Body of pancreas (tissue), 4 donors: ENCODE measurements around the gene LIN9. TPM values are rescaled to one million over a fixed set of nuclear protein-coding genes. Genes with fewer than 3 reads are reported as not detected.

Experiments
- ATAC-seq: fragments of 150-250 bp; one replicate; pipeline ENCODE4 v1.9.1; 2016
- DNase-seq, 4 donors: peaks; one replicate each; pipeline ENCODE4 v3.0.0-alpha.2; 2019
- H3K27ac ChIP-seq, 4 donors: fragments of 200-600 bp; sonication (generic); 1 replicate in 3 of 4; 2 replicates in 1 of 4; pipeline versions ENCODE4 v1.5.1 to v1.6.1; 2016 to 2019; ENCODE audit warnings: mild to moderate bottlenecking in 1 of 4, mixed read lengths in 1 of 4, moderate library complexity in 1 of 4
- H3K27me3 ChIP-seq, 2 donors: fragments of 200-600 bp; sonication (generic); one replicate each; pipeline ENCODE4 v1.6.0; 2016; ENCODE audit warnings: mild to moderate bottlenecking in 1 of 2
- H3K36me3 ChIP-seq, 2 donors: fragments of 200-600 bp; sonication (generic); replicated peaks in 1 of 2; 2 replicates each; pipeline ENCODE4 v1.5.1; 2016; ENCODE audit warnings: low read depth in 2 of 2; ENCODE audit not compliant: insufficient read depth in 1 of 2
- H3K4me1 ChIP-seq: fragments of 200-600 bp; sonication (generic); one replicate; pipeline ENCODE4 v1.6.0; 2016
- H3K4me3 ChIP-seq, 2 donors: fragments of 200-600 bp; sonication (generic); 1 replicate in 1 of 2; 2 replicates in 1 of 2; pipeline ENCODE4 v1.5.1; 2016 to 2019
- H3K9me3 ChIP-seq, 3 donors: fragments of 200-600 bp; sonication (generic); 1 replicate in 2 of 3; 2 replicates in 1 of 3; pipeline ENCODE4 v1.5.1; 2016
- POLR2A ChIP-seq, 3 donors: fragments of 450-650 bp; IDR thresholded peaks; one replicate each; pipeline ENCODE4 v1.6.1; 2016; ENCODE audit warnings: antibody characterized with exemption in 3 of 3, mild to moderate bottlenecking in 2 of 3
- WGBS, 2 donors: methylation state at CpG; one replicate each; pipeline ENCODE4 v1.1.5; 2017; 5-methylcytosine and 5-hydroxymethylcytosine counted together
- intact Hi-C: fragments of 100-400 bp; cut with DNase I; formaldehyde crosslinking; loops from one replicate; pipeline ENCODE4 v1.15.1; 2023
- total RNA-seq, 2 donors: library from RNA; depleted of rRNA; stranded (reverse); fragments of >200 nt; gene quantifications; one replicate each; pipeline ENCODE4 v1.1.0, GENCODE V29; 2016
- TF ChIP-seq, protein P1 (sequence below), 7 experiments: fragments of 450-650 bp in 4 of 7; fragments of 200-600 bp in 3 of 7; sonication (generic) in 3 of 7; IDR thresholded peaks; one replicate each; pipeline ENCODE4 v1.5.1; 2016 to 2019; ENCODE audit warnings: antibody characterized with exemption in 7 of 7

Gene LIN9
- total RNA-seq, 2 donors from 2014 or later: 0.52 to 2.3 TPM

DNA sequence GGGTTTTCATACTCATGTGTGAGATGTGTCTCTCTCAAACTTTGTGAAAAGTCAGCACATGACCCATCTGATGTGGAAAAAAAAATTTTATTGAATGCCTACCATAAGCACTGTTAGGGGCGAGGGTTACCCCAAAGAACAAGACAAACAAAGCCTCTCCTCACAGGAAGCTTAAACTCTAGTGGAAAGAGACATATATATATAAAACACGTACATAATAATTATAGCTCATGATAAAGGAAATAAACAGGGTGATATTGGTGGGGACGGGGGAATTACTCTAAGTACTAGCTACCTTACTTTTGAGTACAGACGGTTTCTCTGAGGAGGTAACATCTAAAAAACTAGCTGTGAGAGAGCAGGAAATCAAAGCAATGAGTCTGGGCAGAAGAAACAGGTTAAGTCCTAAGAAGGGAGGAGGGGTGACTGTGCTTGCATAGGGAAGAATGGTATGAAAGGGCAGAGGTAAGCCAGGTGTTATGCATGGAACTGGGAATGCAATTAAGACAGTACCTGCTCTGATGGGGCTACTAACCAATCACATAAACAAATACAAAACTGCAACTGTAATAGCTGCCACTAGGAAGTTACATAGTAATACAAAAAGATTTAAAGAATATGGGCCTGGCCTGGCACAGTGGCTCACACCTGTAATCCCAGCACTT, 4.5 kb downstream of the LIN9 start:
- Histone ChIP-seq H3K9me3 (no peaks in the 10 kb centered on the region), H3K27me3 (no peaks in the 10 kb centered on the region), H3K27ac (no peak overlapping the region), H3K36me3 (no peaks in the 10 kb centered on the region), H3K4me3 (no peak overlapping the region), H3K4me1 (peaks cover 10% of the 10 kb centered on the region)
- no peak for ATAC-seq
- intact Hi-C loops: no loop called here
- no peak for TF ChIP-seq POLR2A (IDR thresholded peaks at IDR 0.05)
- TF ChIP-seq, protein P1, sequence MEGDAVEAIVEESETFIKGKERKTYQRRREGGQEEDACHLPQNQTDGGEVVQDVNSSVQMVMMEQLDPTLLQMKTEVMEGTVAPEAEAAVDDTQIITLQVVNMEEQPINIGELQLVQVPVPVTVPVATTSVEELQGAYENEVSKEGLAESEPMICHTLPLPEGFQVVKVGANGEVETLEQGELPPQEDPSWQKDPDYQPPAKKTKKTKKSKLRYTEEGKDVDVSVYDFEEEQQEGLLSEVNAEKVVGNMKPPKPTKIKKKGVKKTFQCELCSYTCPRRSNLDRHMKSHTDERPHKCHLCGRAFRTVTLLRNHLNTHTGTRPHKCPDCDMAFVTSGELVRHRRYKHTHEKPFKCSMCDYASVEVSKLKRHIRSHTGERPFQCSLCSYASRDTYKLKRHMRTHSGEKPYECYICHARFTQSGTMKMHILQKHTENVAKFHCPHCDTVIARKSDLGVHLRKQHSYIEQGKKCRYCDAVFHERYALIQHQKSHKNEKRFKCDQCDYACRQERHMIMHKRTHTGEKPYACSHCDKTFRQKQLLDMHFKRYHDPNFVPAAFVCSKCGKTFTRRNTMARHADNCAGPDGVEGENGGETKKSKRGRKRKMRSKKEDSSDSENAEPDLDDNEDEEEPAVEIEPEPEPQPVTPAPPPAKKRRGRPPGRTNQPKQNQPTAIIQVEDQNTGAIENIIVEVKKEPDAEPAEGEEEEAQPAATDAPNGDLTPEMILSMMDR (IDR thresholded peaks at IDR 0.05): no peak
- DNase-seq: no peak
- 86 to 90% methylated on average over 4 of the region's 4 CpGs for WGBS, 2 donors

DNA sequence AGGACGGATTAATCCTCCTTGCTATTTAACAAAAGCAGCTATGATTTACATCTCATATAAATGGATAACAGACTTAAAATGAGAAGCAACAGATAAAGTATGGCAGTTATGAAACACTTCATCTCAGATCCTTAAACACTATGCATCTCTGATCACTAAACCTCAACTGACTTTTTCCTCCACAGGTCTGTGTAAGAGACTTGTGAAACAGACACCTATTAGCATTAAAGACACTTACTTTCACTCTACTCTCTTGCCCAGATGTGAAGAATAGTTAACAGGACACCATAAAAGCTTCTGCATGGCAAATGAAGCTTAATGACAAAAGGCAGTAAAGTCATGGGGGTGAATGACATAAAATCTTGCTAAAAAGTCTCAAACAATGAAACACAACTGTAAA, 6.2 kb downstream of the LIN9 start:
- Histone ChIP-seq H3K27ac (no peak overlapping the region), H3K36me3 (no peaks in the 10 kb centered on the region), H3K4me1 (peaks cover under 1% of the 10 kb centered on the region), H3K9me3 (no peaks in the 10 kb centered on the region), H3K4me3 (no peak overlapping the region), H3K27me3 (no peaks in the 10 kb centered on the region)
- WGBS, 2 donors: 76 to 93% methylated on average over 1 of the region's 1 CpG
- intact Hi-C loops: no loop called here
- no peak for ATAC-seq
- no peak for DNase-seq
- TF ChIP-seq, protein P1 (IDR thresholded peaks at IDR 0.05): no peak
- no peak for TF ChIP-seq POLR2A (IDR thresholded peaks at IDR 0.05)

DNA sequence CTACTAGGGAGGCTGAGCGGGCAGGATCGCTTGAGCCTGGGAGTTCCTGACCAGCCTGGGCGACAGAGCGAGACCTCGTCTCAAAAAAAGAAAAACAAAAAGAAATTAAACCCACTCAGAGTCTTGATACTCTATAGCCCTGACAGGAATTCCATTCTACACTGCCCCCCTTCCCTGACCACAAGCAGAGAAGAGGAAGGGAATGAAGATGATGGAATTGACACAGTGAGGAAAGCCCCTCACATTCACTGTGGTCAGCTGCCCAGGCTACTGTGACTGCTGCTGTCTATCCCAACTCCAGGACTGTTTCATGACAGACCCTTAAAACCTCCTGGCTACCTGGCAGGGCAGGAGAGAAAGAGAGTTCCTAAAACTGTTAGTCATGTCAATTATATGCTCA, 12.1 kb downstream of the LIN9 start:
- Histone ChIP-seq H3K9me3 (no peaks in the 10 kb centered on the region), H3K4me3 (no peak overlapping the region), H3K27ac (no peak overlapping the region), H3K27me3 (no peaks in the 10 kb centered on the region), H3K36me3 (no peaks in the 10 kb centered on the region), H3K4me1 (no peaks in the 10 kb centered on the region)
- ATAC-seq (no peak), DNase-seq (no peak)
- 95 to 100% methylated on average over 5 of the region's 5 CpGs for WGBS, 2 donors
- TF ChIP-seq, protein P1 (IDR thresholded peaks at IDR 0.05): no peak
- no peak for TF ChIP-seq POLR2A (IDR thresholded peaks at IDR 0.05)
- intact Hi-C loops: no loop called here

DNA sequence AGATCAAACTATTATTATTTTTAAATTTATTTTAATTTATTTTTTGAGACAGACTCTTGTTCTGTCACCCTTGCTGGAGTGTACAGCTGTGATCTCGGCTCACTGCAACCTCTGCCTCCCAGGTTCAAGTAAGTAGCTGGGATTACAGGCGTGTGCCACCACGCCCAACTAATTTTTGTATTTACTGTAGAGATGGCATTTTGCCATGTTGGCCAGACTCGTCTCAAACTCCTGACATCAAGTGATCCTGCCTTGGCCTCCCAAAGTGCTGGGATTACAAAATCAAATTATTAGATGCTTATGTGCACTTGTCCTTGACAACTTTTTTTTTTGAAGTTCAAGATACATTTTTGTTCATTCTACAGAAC, 15.4 kb downstream of the LIN9 start:
- Histone ChIP-seq H3K9me3 (no peaks in the 10 kb centered on the region), H3K27ac (no peak overlapping the region), H3K4me3 (no peak overlapping the region), H3K27me3 (no peaks in the 10 kb centered on the region), H3K36me3 (no peaks in the 10 kb centered on the region), H3K4me1 (no peaks in the 10 kb centered on the region)
- DNase-seq (no peak), ATAC-seq (no peak)
- TF ChIP-seq, protein P1 (IDR thresholded peaks at IDR 0.05): no peak
- no peak for TF ChIP-seq POLR2A (IDR thresholded peaks at IDR 0.05)
- intact Hi-C loops: no loop called here
- 78 to 79% methylated on average over 4 of the region's 4 CpGs for WGBS, 2 donors

DNA sequence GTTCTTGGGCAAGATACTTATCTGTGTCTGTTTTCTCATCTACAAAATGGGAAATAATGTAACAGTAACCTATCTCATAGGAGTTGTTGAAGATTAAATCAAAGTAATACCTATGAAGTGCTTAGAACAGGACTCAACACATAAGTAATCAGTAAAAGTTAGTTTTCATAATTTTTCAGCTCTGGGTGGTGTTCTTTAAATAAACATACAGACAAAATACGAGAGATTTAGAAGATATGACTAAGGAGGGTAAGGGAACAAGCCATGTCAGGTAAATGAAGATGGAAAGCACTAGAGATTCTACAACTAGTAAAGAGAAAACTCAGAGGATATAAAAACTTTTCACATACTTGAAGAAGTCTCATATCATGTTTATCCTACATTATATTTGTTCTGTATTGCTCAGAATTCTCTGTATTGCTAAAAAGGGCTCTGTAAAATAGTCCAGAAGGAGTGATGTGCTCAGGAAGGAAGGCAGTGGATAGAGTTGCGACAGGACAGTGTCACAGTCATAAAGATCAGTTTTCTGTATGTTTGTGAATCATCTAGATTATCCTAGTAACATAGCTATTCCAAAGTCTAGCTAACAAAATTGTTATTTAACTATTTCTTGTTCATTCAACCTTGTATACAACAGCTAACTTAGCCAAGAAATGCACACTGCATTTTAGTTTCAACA, 16.0 kb downstream of the LIN9 start:
- Histone ChIP-seq H3K27ac (no peak overlapping the region), H3K4me1 (no peaks in the 10 kb centered on the region), H3K4me3 (no peak overlapping the region), H3K36me3 (no peaks in the 10 kb centered on the region), H3K9me3 (no peaks in the 10 kb centered on the region), H3K27me3 (no peaks in the 10 kb centered on the region)
- no peak for DNase-seq
- TF ChIP-seq, protein P1 (IDR thresholded peaks at IDR 0.05): no peak
- TF ChIP-seq POLR2A (IDR thresholded peaks at IDR 0.05): no peak
- 78 to 93% methylated on average over 2 of the region's 2 CpGs for WGBS, 2 donors
- intact Hi-C loops: no loop called here
- ATAC-seq: no peak
